ENCODE measurements around the gene IPMK. TPM values are rescaled to one million over a fixed set of nuclear protein-coding genes. Genes with fewer than 3 reads are reported as not detected.

Gene IPMK
- total and polyA plus RNA-seq, 2 experiments from 2014 or later = 5.5 to 17.8 TPM

DNA sequence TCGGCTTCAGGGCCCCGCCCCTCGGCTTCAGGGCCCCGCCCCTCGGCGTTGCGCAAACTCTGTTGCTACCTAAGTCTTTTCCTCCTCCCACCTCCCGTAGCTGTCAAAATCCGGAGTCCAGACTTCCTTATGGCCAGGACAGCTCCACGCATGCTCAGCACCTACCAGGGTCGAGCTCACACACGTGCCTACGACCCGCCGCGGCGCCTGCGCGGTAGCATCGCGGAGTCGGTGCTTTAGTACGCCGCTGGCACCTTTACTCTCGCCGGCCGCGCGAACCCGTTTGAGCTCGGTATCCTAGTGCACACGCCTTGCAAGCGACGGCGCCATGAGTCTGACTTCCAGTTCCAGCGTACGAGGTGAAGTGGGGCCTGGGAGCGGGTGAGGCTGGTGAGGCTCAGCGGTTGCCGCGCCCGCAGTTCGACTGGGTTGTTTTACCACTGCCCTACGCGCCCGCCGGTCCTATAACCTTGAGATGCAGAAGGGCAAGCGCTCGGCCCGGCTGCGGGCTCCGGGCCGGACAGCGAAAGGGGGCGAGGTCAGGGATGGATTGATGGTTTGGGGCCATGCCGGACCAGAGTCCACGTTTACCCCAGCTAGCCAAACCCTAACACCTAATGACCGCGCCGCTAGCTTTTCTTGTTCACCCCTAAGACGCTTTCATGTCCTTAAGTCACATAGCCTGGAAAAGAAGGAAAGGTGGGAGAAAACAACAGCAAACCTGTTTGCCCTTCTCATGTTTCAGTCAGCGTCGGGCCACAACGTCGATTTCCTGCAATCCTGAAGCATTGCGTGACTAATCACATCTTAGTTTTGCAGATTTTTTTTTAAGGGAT is 1.5 kb upstream of the IPMK start, which contains the start of gene CISD1:
CISD1 (plus strand) TSS at position 217 of the 836 bp plus-strand sequence; CDS start at position 329, 112 bp downstream.
- peaks cover 74% of the 10 kb centered on the region for H3K79me2 ChIP-seq (replicated peaks; ENCODE audit: insufficient read depth)
- H3K36me3 Mint-ChIP-seq (ENCODE audit: low read depth) = peaks cover 6% of the 10 kb centered on the region; the same call in 1 of the 3 replicates
- H2AFZ ChIP-seq = peak within 1 kb of the TSS; percentile 77
- H3K9me3 Mint-ChIP-seq = peaks cover 3% of the 10 kb centered on the region; the same call in 2 of the 3 replicates
- peak within 1 kb of the TSS; percentile 97 for H3K4me3 Mint-ChIP-seq
- H3F3A ChIP-seq (replicated peaks; ENCODE audit: low read depth) = no peaks in the 10 kb centered on the region; the same call in 1 of the 2 replicates
- H3K27me3 ChIP-seq (ENCODE audit: insufficient read depth) = no peaks in the 10 kb centered on the region
- DNase-seq (ENCODE audit: low spot score) = peak; percentile 99
- TF ChIP-seq ZNF114 (CRISPR knock-in tag; IDR thresholded peaks at IDR 0.05) (no peak), STAT1 (IDR thresholded peaks at IDR 0.05; ENCODE audit: unreplicated experiment) (no peak), EZH2phosphoT487 (IDR thresholded peaks at IDR 0.05; ENCODE audit: unreplicated experiment) (no peak), ZNF331 (CRISPR knock-in tag; IDR thresholded peaks at IDR 0.05; ENCODE audit: low read depth) (no peak), JUNB (IDR thresholded peaks at IDR 0.05; ENCODE audit: unreplicated experiment) (no peak), POLR2AphosphoS5 (IDR thresholded peaks at IDR 0.05; ENCODE audit: low read depth) (peak; percentile 93), NANOG (IDR thresholded peaks at IDR 0.05; ENCODE audit: borderline replicate concordance) (no peak), CREB1 (CRISPR knock-in tag; IDR thresholded peaks at IDR 0.05; ENCODE audit: low read depth) (peak; percentile 50; the same call in 1 of the 2 replicates)
- TF ChIP-seq, protein P1, sequence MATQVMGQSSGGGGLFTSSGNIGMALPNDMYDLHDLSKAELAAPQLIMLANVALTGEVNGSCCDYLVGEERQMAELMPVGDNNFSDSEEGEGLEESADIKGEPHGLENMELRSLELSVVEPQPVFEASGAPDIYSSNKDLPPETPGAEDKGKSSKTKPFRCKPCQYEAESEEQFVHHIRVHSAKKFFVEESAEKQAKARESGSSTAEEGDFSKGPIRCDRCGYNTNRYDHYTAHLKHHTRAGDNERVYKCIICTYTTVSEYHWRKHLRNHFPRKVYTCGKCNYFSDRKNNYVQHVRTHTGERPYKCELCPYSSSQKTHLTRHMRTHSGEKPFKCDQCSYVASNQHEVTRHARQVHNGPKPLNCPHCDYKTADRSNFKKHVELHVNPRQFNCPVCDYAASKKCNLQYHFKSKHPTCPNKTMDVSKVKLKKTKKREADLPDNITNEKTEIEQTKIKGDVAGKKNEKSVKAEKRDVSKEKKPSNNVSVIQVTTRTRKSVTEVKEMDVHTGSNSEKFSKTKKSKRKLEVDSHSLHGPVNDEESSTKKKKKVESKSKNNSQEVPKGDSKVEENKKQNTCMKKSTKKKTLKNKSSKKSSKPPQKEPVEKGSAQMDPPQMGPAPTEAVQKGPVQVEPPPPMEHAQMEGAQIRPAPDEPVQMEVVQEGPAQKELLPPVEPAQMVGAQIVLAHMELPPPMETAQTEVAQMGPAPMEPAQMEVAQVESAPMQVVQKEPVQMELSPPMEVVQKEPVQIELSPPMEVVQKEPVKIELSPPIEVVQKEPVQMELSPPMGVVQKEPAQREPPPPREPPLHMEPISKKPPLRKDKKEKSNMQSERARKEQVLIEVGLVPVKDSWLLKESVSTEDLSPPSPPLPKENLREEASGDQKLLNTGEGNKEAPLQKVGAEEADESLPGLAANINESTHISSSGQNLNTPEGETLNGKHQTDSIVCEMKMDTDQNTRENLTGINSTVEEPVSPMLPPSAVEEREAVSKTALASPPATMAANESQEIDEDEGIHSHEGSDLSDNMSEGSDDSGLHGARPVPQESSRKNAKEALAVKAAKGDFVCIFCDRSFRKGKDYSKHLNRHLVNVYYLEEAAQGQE (IDR thresholded peaks at IDR 0.05; ENCODE audit: unreplicated experiment) = no peak
- TF ChIP-seq, protein P2, sequence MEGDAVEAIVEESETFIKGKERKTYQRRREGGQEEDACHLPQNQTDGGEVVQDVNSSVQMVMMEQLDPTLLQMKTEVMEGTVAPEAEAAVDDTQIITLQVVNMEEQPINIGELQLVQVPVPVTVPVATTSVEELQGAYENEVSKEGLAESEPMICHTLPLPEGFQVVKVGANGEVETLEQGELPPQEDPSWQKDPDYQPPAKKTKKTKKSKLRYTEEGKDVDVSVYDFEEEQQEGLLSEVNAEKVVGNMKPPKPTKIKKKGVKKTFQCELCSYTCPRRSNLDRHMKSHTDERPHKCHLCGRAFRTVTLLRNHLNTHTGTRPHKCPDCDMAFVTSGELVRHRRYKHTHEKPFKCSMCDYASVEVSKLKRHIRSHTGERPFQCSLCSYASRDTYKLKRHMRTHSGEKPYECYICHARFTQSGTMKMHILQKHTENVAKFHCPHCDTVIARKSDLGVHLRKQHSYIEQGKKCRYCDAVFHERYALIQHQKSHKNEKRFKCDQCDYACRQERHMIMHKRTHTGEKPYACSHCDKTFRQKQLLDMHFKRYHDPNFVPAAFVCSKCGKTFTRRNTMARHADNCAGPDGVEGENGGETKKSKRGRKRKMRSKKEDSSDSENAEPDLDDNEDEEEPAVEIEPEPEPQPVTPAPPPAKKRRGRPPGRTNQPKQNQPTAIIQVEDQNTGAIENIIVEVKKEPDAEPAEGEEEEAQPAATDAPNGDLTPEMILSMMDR (conservative IDR thresholded peaks at IDR 0.05; ENCODE audit: low read depth in 2 of 2) = no peak
- TF ChIP-seq, protein P3, sequence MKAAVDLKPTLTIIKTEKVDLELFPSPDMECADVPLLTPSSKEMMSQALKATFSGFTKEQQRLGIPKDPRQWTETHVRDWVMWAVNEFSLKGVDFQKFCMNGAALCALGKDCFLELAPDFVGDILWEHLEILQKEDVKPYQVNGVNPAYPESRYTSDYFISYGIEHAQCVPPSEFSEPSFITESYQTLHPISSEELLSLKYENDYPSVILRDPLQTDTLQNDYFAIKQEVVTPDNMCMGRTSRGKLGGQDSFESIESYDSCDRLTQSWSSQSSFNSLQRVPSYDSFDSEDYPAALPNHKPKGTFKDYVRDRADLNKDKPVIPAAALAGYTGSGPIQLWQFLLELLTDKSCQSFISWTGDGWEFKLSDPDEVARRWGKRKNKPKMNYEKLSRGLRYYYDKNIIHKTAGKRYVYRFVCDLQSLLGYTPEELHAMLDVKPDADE (IDR thresholded peaks at IDR 0.05) = no peak
- TF ChIP-seq, protein P4, sequence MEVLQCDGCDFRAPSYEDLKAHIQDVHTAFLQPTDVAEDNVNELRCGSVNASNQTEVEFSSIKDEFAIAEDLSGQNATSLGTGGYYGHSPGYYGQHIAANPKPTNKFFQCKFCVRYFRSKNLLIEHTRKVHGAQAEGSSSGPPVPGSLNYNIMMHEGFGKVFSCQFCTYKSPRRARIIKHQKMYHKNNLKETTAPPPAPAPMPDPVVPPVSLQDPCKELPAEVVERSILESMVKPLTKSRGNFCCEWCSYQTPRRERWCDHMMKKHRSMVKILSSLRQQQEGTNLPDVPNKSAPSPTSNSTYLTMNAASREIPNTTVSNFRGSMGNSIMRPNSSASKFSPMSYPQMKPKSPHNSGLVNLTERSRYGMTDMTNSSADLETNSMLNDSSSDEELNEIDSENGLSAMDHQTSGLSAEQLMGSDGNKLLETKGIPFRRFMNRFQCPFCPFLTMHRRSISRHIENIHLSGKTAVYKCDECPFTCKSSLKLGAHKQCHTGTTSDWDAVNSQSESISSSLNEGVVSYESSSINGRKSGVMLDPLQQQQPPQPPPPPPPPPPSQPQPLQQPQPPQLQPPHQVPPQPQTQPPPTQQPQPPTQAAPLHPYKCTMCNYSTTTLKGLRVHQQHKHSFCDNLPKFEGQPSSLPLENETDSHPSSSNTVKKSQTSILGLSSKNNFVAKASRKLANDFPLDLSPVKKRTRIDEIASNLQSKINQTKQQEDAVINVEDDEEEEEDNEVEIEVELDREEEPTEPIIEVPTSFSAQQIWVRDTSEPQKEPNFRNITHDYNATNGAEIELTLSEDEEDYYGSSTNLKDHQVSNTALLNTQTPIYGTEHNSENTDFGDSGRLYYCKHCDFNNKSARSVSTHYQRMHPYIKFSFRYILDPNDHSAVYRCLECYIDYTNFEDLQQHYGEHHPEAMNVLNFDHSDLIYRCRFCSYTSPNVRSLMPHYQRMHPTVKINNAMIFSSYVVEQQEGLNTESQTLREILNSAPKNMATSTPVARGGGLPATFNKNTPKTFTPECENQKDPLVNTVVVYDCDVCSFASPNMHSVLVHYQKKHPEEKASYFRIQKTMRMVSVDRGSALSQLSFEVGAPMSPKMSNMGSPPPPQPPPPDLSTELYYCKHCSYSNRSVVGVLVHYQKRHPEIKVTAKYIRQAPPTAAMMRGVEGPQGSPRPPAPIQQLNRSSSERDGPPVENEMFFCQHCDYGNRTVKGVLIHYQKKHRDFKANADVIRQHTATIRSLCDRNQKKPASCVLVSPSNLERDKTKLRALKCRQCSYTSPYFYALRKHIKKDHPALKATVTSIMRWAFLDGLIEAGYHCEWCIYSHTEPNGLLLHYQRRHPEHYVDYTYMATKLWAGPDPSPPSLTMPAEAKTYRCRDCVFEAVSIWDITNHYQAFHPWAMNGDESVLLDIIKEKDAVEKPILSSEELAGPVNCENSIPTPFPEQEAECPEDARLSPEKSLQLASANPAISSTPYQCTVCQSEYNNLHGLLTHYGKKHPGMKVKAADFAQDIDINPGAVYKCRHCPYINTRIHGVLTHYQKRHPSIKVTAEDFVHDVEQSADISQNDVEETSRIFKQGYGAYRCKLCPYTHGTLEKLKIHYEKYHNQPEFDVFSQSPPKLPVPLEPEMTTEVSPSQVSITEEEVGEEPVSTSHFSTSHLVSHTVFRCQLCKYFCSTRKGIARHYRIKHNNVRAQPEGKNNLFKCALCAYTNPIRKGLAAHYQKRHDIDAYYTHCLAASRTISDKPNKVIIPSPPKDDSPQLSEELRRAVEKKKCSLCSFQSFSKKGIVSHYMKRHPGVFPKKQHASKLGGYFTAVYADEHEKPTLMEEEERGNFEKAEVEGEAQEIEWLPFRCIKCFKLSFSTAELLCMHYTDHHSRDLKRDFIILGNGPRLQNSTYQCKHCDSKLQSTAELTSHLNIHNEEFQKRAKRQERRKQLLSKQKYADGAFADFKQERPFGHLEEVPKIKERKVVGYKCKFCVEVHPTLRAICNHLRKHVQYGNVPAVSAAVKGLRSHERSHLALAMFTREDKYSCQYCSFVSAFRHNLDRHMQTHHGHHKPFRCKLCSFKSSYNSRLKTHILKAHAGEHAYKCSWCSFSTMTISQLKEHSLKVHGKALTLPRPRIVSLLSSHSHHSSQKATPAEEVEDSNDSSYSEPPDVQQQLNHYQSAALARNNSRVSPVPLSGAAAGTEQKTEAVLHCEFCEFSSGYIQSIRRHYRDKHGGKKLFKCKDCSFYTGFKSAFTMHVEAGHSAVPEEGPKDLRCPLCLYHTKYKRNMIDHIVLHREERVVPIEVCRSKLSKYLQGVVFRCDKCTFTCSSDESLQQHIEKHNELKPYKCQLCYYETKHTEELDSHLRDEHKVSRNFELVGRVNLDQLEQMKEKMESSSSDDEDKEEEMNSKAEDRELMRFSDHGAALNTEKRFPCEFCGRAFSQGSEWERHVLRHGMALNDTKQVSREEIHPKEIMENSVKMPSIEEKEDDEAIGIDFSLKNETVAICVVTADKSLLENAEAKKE (CRISPR knock-in tag; IDR thresholded peaks at IDR 0.05) = no peak
- peaks cover 9% of the 10 kb centered on the region for H3K27me3 Mint-ChIP-seq (ENCODE audit: insufficient read depth, low read depth, poor library complexity)
- no peaks in the 10 kb centered on the region for H3K36me3 ChIP-seq (ENCODE audit: insufficient read depth)
- no peaks in the 10 kb centered on the region; the same call in 1 of the 2 replicates for H4K20me1 ChIP-seq (replicated peaks; ENCODE audit: insufficient read depth)
- H3K4me2 ChIP-seq = peak within 1 kb of the TSS; percentile 91
- peak; percentile 77 for ATAC-seq
- H3K27ac ChIP-seq (ENCODE audit: low read depth) = peak within 1 kb of the TSS; percentile 83
- H3K27ac Mint-ChIP-seq = peak within 1 kb of the TSS; percentile 98
- H3K4me1 Mint-ChIP-seq = peaks cover 33% of the 10 kb centered on the region
- H3K9me2 ChIP-seq (ENCODE audit: insufficient read depth) = no peaks in the 10 kb centered on the region
- H3K4me3 ChIP-seq = peak within 1 kb of the TSS; percentile 80
- peaks cover 30% of the 10 kb centered on the region for H3K4me1 ChIP-seq (ENCODE audit: insufficient read depth)

Measured in GM23338 (cell line).